HepG2 (cell line): ENCODE results near the gene NOXO1. TPM values are rescaled to one million over a fixed set of nuclear protein-coding genes. Genes with fewer than 3 reads are reported as not detected.

Source experiments
- AGO1 ChIP-seq: fragments of 200-400 bp; formaldehyde crosslinking; IDR thresholded peaks from 2 replicates; pipeline ENCODE4 v1.6.1; 2017; ENCODE audit warnings: mild to moderate bottlenecking, low read depth, low read length, moderate library complexity; ENCODE audit not compliant: poor library complexity, severe bottlenecking
- ATF2 ChIP-seq: sonication (generic); formaldehyde crosslinking; IDR thresholded peaks from 2 replicates; pipeline ENCODE4 v1.4.0; 2020; ENCODE audit warnings: missing genetic modification reagents
- ATM ChIP-seq: fragments of 450-650 bp; IDR thresholded peaks from 2 replicates; pipeline ENCODE4 v1.7.1; 2017; ENCODE audit warnings: mild to moderate bottlenecking, borderline replicate concordance
- CBFB ChIP-seq: sonication (generic); formaldehyde crosslinking; IDR thresholded peaks from 2 replicates; pipeline ENCODE4 v1.4.0; 2020; ENCODE audit warnings: missing genetic modification reagents
- ELF3 ChIP-seq: IDR thresholded peaks from 2 replicates; pipeline ENCODE4 v1.6.1; 2016; ENCODE audit warnings: missing genetic modification reagents, missing compliant biosample characterization
- EZH2 ChIP-seq: conservative IDR thresholded peaks from 2 replicates; pipeline ENCODE4 v1.6.1; 2012; ENCODE audit warnings: mild to moderate bottlenecking, low read depth, low read length, moderate library complexity
- MIXL1 ChIP-seq: IDR thresholded peaks from 2 replicates; pipeline ENCODE4 v1.6.1; 2016
- MTA1 ChIP-seq: sonication (generic); formaldehyde crosslinking; IDR thresholded peaks from 2 replicates; pipeline ENCODE4 v1.4.0; 2020; ENCODE audit warnings: missing genetic modification reagents, mild to moderate bottlenecking, borderline replicate concordance
- NFE2L1 ChIP-seq: sonication (generic); formaldehyde crosslinking; IDR thresholded peaks from 2 replicates; pipeline ENCODE4 v1.4.0; 2020; ENCODE audit warnings: missing genetic modification reagents, mild to moderate bottlenecking, borderline replicate concordance
- NFIC ChIP-seq: IDR thresholded peaks from 2 replicates; pipeline ENCODE4 v1.6.1; 2012; ENCODE audit warnings: mild to moderate bottlenecking, low read length, inconsistent platforms
- REPIN1 ChIP-seq: sonication (generic); formaldehyde crosslinking; IDR thresholded peaks from 2 replicates; pipeline ENCODE4 v1.8.0; 2022; ENCODE audit warnings: missing genetic modification reagents, low read depth, mild to moderate bottlenecking, borderline replicate concordance
- SAP130 ChIP-seq: IDR thresholded peaks from 2 replicates; pipeline ENCODE4 v1.6.1; 2016; ENCODE audit warnings: low read depth
- SKIL ChIP-seq: sonication (generic); formaldehyde crosslinking; IDR thresholded peaks from 2 replicates; pipeline ENCODE4 v1.8.0; 2022; ENCODE audit warnings: missing genetic modification reagents, mild to moderate bottlenecking, moderate library complexity, borderline replicate concordance
- SP140L ChIP-seq: sonication (generic); formaldehyde crosslinking; IDR thresholded peaks from 2 replicates; pipeline ENCODE4 v1.4.0; 2020; ENCODE audit warnings: missing genetic modification reagents, borderline replicate concordance
- STAT6 ChIP-seq: sonication (generic); formaldehyde crosslinking; IDR thresholded peaks from 2 replicates; pipeline ENCODE4 v1.4.0; 2020; ENCODE audit warnings: missing genetic modification reagents, mild to moderate bottlenecking, borderline replicate concordance
- TBL1XR1 ChIP-seq: fragments of 150-350 bp; IDR thresholded peaks from 2 replicates; pipeline ENCODE4 v1.6.1; 2014; ENCODE audit warnings: borderline replicate concordance, low read length; ENCODE audit not compliant: partially characterized antibody
- ZFYVE20 ChIP-seq: sonication (generic); formaldehyde crosslinking; IDR thresholded peaks from 2 replicates; pipeline ENCODE4 v1.8.0; 2023; ENCODE audit warnings: low read depth, mild to moderate bottlenecking, moderate library complexity, missing genetic modification reagents, borderline replicate concordance
- ZNF263 ChIP-seq: sonication (generic); formaldehyde crosslinking; IDR thresholded peaks from 2 replicates; pipeline ENCODE4 v1.4.0; 2020; ENCODE audit warnings: missing genetic modification reagents
- ZNF569 ChIP-seq: sonication (generic); formaldehyde crosslinking; IDR thresholded peaks from 2 replicates; pipeline ENCODE4 v1.5.0; 2020; ENCODE audit warnings: mild to moderate bottlenecking, missing genetic modification reagents, moderate library complexity, borderline replicate concordance
- ZNF674 ChIP-seq: sonication (generic); formaldehyde crosslinking; IDR thresholded peaks from 2 replicates; pipeline ENCODE4 v1.5.0; 2020; ENCODE audit warnings: low read depth, mild to moderate bottlenecking, missing genetic modification reagents
- ZNF75D ChIP-seq: sonication (generic); formaldehyde crosslinking; IDR thresholded peaks from 2 replicates; pipeline ENCODE4 v1.8.1; 2023; ENCODE audit warnings: missing genetic modification reagents, mild to moderate bottlenecking, borderline replicate concordance
- ZSCAN21 ChIP-seq: sonication (generic); formaldehyde crosslinking; IDR thresholded peaks from 2 replicates; pipeline ENCODE4 v1.8.0; 2022; ENCODE audit warnings: mild to moderate bottlenecking, missing genetic modification reagents, moderate library complexity, borderline replicate concordance
- polyA plus RNA-seq, 8 experiments: library from polyadenylated mRNA; depleted of rRNA in 3 of 8; stranded (reverse) in 7 of 8; unstranded in 1 of 8; fragments of >200 nt; fragmentation: Illumina TruSeq in 4 of 8; extraction: Trizol in 4 of 8; gene quantifications; 2 replicates each; pipeline versions ENCODE4 v1.2.1 to v1.2.3, GENCODE V29; 2011 to 2016; ENCODE audit warnings: low read depth in 4 of 8, missing spikeins in 1 of 8, mixed read lengths in 1 of 8; ENCODE audit not compliant: insufficient read depth in 1 of 8
- total RNA-seq, 5 experiments: library from RNA; depleted of rRNA; stranded (reverse); fragments of >200 nt; fragmentation: Illumina TruSeq; extraction: Trizol; gene quantifications; 2 replicates each; pipeline ENCODE4 v1.2.3, GENCODE V29; 2016; ENCODE audit warnings: low read depth in 1 of 5

NOXO1 gene
- total and polyA plus RNA-seq, 2 of the 13 experiments (the other 11 are each of a cell fraction or from before 2014, with no cell fraction given) = 0.69 to 1.4 TPM

GRCh38 chr16:1929578-1930337 lies 51.5 kb downstream of the NOXO1 start (continued):
- TF ChIP-seq STAT6 (CRISPR knock-in tag) = no peak
- no peak for TF ChIP-seq AGO1
- peak; percentile 90; the same call in 1 of the 2 replicates for TF ChIP-seq ZSCAN21 (CRISPR knock-in tag)
- 0 out of 2 replicates have a peak, but pooled peaks have one; percentile 45 for TF ChIP-seq ELF3
- TF ChIP-seq REPIN1 = peak; percentile 89
- peak; percentile 52; the same call in 1 of the 2 replicates for TF ChIP-seq SAP130 (CRISPR knock-in tag)
- TF ChIP-seq ATM = no peak
- peak; percentile 69; the same call in 1 of the 2 replicates for TF ChIP-seq CBFB (CRISPR knock-in tag)
- no peak for TF ChIP-seq EZH2
- no peak for TF ChIP-seq ZNF75D (CRISPR knock-in tag)
- TF ChIP-seq ZNF569 (CRISPR knock-in tag) = no peak
- TF ChIP-seq MTA1 (CRISPR knock-in tag) = peak; percentile 71; the same call in 1 of the 2 replicates
- TF ChIP-seq ZNF263 (CRISPR knock-in tag) = no peak; the same call in none of the 2 replicates
- no peak for TF ChIP-seq SKIL (CRISPR knock-in tag)
- TF ChIP-seq NFE2L1 (CRISPR knock-in tag) = no peak
- TF ChIP-seq ZNF674 (CRISPR knock-in tag) = no peak
- no peak for TF ChIP-seq SP140L (CRISPR knock-in tag)
- TF ChIP-seq NFIC = no peak
- TF ChIP-seq ZFYVE20 = 0 out of 2 replicates have a peak, but pooled peaks have one; percentile 21
- peak; percentile 18; the same call in 1 of the 2 replicates for TF ChIP-seq ATF2 (CRISPR knock-in tag)
- no peak for TF ChIP-seq TBL1XR1
- TF ChIP-seq MIXL1 = no peak
